ENCODE data around the gene TRPC3. TPM values are rescaled to one million over a fixed set of nuclear protein-coding genes. Genes with fewer than 3 reads are reported as not detected.

The TRPC3 gene
- total RNA-seq, 1 donor from 2014 or later = 1.1 TPM

GRCh38 chr4:121977251-121978171, 25.7 kb upstream of the TRPC3 start:
- no peak for DNase-seq (ENCODE audit: low spot score in 2 of 2)
- no peak for TF ChIP-seq CTCF (IDR thresholded peaks at IDR 0.05)
- no peaks in the 10 kb centered on the region for H3K4me1 ChIP-seq
- intact Hi-C loops (cut with DNase I) = no loop called here
- H3K27me3 ChIP-seq = no peaks in the 10 kb centered on the region
- H3K36me3 ChIP-seq = no peaks in the 10 kb centered on the region
- no peak overlapping the region for H3K4me3 ChIP-seq
- H3K9me3 ChIP-seq = no peaks in the 10 kb centered on the region
- H3K27ac ChIP-seq = no peak overlapping the region

- intact Hi-C loops (cut with DNase I) = no loop called here
- no peak for TF ChIP-seq CTCF (IDR thresholded peaks at IDR 0.05)
These were observed 23.9 kb upstream of the TRPC3 start for GRCh38 chr4:121975784-121976183.

GRCh38 chr4:121973816-121974215, 22.0 kb upstream of the TRPC3 start:
- Histone ChIP-seq H3K4me1 (no peaks in the 10 kb centered on the region), H3K4me3 (no peak overlapping the region), H3K36me3 (no peaks in the 10 kb centered on the region), H3K27ac (no peak overlapping the region), H3K9me3 (no peaks in the 10 kb centered on the region), H3K27me3 (no peaks in the 10 kb centered on the region)
- intact Hi-C loops (cut with DNase I) = no loop called here
- no peak for TF ChIP-seq CTCF (IDR thresholded peaks at IDR 0.05)
- no peak for DNase-seq (ENCODE audit: low spot score in 2 of 2)

More at GRCh38 chr4:121975784-121976183, 23.9 kb upstream of the TRPC3 start:
- Histone ChIP-seq H3K27me3 (no peaks in the 10 kb centered on the region), H3K4me1 (no peaks in the 10 kb centered on the region), H3K36me3 (no peaks in the 10 kb centered on the region), H3K9me3 (no peaks in the 10 kb centered on the region), H3K27ac (no peak overlapping the region), H3K4me3 (no peak overlapping the region)
- no peak for DNase-seq (ENCODE audit: low spot score in 2 of 2)

GRCh38 chr4:121968859-121969258, 17.0 kb upstream of the TRPC3 start:
- no peak for TF ChIP-seq CTCF (IDR thresholded peaks at IDR 0.05)
- DNase-seq (ENCODE audit: low spot score in 2 of 2) = no peak
- no peak overlapping the region for H3K4me3 ChIP-seq

GRCh38 chr4:121964958-121965357, 13.1 kb upstream of the TRPC3 start:
- intact Hi-C loops (cut with DNase I) = no loop called here
- Histone ChIP-seq H3K27ac (no peak overlapping the region), H3K36me3 (no peaks in the 10 kb centered on the region), H3K4me3 (no peak overlapping the region), H3K4me1 (no peaks in the 10 kb centered on the region), H3K27me3 (no peaks in the 10 kb centered on the region), H3K9me3 (no peaks in the 10 kb centered on the region)
- no peak for DNase-seq (ENCODE audit: low spot score in 2 of 2)
- no peak for TF ChIP-seq CTCF (IDR thresholded peaks at IDR 0.05)

More at GRCh38 chr4:121968859-121969258, 17.0 kb upstream of the TRPC3 start:
- Histone ChIP-seq H3K4me1 (no peaks in the 10 kb centered on the region), H3K27me3 (no peaks in the 10 kb centered on the region), H3K36me3 (no peaks in the 10 kb centered on the region), H3K9me3 (no peaks in the 10 kb centered on the region), H3K27ac (no peak overlapping the region)
- intact Hi-C loops (cut with DNase I) = no loop called here
